ENCODE results near the gene CDC25C. TPM values are rescaled to one million over a fixed set of nuclear protein-coding genes. Genes with fewer than 3 reads are reported as not detected.

Gene CDC25C
- total and polyA plus RNA-seq, 2 donors from 2014 or later, result 0.25 TPM; not detected in 1

- Histone ChIP-seq H3K27ac (ENCODE audit: low read depth in 2 of 2, low read length in 2 of 2) (no peak overlapping the region), H3K36me3 (ENCODE audit: control insufficient read depth in 2 of 3, insufficient read depth in 3 of 3, low read length in 3 of 3) (no peaks in the 10 kb centered on the region), H3K9ac (ENCODE audit: low read length in 3 of 3) (no peak overlapping the region), H3K4me1 (ENCODE audit: control insufficient read depth in 2 of 3, insufficient read depth in 2 of 3, low read depth in 1 of 3, low read length in 3 of 3) (peaks cover 0 to 4% (median 0%) of the 10 kb centered on the region in 3 donors), H3K4me3 (ENCODE audit: low read length in 3 of 3) (no peak overlapping the region), H3K9me3 (ENCODE audit: control insufficient read depth in 2 of 3, insufficient read depth in 1 of 3, low read length in 3 of 3) (no peaks in the 10 kb centered on the region), H3K27me3 (ENCODE audit: control insufficient read depth, insufficient read depth, low read length) (no peaks in the 10 kb centered on the region)
- FAIRE-seq, result no peak
- intact Hi-C loops (cut with DNase I), result no loop called here
- no peak for DNase-seq
- TF ChIP-seq, protein P1, sequence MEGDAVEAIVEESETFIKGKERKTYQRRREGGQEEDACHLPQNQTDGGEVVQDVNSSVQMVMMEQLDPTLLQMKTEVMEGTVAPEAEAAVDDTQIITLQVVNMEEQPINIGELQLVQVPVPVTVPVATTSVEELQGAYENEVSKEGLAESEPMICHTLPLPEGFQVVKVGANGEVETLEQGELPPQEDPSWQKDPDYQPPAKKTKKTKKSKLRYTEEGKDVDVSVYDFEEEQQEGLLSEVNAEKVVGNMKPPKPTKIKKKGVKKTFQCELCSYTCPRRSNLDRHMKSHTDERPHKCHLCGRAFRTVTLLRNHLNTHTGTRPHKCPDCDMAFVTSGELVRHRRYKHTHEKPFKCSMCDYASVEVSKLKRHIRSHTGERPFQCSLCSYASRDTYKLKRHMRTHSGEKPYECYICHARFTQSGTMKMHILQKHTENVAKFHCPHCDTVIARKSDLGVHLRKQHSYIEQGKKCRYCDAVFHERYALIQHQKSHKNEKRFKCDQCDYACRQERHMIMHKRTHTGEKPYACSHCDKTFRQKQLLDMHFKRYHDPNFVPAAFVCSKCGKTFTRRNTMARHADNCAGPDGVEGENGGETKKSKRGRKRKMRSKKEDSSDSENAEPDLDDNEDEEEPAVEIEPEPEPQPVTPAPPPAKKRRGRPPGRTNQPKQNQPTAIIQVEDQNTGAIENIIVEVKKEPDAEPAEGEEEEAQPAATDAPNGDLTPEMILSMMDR (IDR thresholded peaks at IDR 0.05; ENCODE audit: borderline replicate concordance, extremely low read depth, insufficient read depth), result no peak
Observed at GRCh38 chr5:138276402-138277054, 55.1 kb downstream of the CDC25C start.

DNA sequence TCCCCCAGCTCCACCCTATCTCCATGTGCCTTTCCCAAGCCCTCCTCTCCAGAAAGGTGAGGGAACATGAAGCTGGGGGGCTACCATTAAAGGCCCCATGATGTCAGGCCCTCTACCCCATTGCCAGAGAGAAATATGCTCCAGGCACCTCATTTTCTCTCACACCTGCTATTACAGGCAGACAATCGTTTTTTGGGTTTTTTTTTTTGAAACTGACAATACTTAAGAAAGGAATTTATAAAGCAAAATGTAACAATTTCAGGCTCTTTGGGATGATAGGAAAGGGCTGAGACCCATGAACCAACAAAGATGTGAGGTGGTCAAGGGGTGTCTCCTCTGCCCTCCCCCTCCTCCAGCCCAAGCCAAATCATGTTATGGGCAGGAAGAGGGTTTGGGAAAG lies 55.7 kb downstream of the CDC25C start:
- intact Hi-C loops (cut with DNase I), result no loop called here
- H3K27me3 ChIP-seq (ENCODE audit: control insufficient read depth, insufficient read depth, low read length), result no peaks in the 10 kb centered on the region
- no peak overlapping the region for H3K9ac ChIP-seq (ENCODE audit: low read length in 3 of 3)
- TF ChIP-seq, protein P1 (IDR thresholded peaks at IDR 0.05; ENCODE audit: borderline replicate concordance, extremely low read depth, insufficient read depth), result no peak
- H3K36me3 ChIP-seq (ENCODE audit: control insufficient read depth in 2 of 3, insufficient read depth in 3 of 3, low read length in 3 of 3), result no peaks in the 10 kb centered on the region
- no peak overlapping the region for H3K4me3 ChIP-seq (ENCODE audit: low read length in 3 of 3)
- no peaks in the 10 kb centered on the region for H3K9me3 ChIP-seq (ENCODE audit: control insufficient read depth in 2 of 3, insufficient read depth in 1 of 3, low read length in 3 of 3)
- FAIRE-seq, result no peak
- H3K27ac ChIP-seq (ENCODE audit: low read depth in 2 of 2, low read length in 2 of 2), result no peak overlapping the region
- no peak for DNase-seq
- H3K4me1 ChIP-seq (ENCODE audit: control insufficient read depth in 2 of 3, insufficient read depth in 2 of 3, low read depth in 1 of 3, low read length in 3 of 3), result peaks cover 0 to 4% (median 0%) of the 10 kb centered on the region in 3 donors

DNA sequence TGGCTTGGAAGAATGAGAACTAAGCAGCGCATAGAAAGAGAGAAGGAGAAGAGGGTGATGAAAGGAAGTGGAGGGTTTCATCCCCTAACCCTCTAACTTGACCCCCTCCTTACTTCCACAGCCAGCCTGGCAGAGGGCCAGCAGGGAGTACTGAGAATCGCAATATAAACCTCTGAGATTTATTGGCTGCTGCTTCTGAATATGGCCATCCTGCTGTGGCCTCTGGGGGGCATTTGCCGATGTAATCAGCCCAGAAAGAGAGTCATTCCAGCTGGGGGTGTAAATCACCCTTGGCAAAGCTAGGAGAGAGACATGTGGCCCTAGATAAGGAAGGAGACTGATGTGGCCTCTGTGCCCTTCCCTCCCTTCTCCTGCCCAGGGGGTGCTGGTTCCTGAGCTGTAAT lies 56.2 kb downstream of the CDC25C start:
- intact Hi-C loops (cut with DNase I), result no loop called here
- Histone ChIP-seq H3K9ac (ENCODE audit: low read length in 3 of 3) (no peak overlapping the region), H3K4me3 (ENCODE audit: low read length in 3 of 3) (no peak overlapping the region), H3K27ac (ENCODE audit: low read depth in 2 of 2, low read length in 2 of 2) (no peak overlapping the region), H3K4me1 (ENCODE audit: control insufficient read depth in 2 of 3, insufficient read depth in 2 of 3, low read depth in 1 of 3, low read length in 3 of 3) (peaks cover 0 to 4% (median 0%) of the 10 kb centered on the region in 3 donors), H3K27me3 (ENCODE audit: control insufficient read depth, insufficient read depth, low read length) (no peaks in the 10 kb centered on the region), H3K36me3 (ENCODE audit: control insufficient read depth in 2 of 3, insufficient read depth in 3 of 3, low read length in 3 of 3) (no peaks in the 10 kb centered on the region), H3K9me3 (ENCODE audit: control insufficient read depth in 2 of 3, insufficient read depth in 1 of 3, low read length in 3 of 3) (no peaks in the 10 kb centered on the region)
- FAIRE-seq (no peak), DNase-seq (peak in 4 of 5 donors; percentile 51 to 71 (median 66))
- TF ChIP-seq, protein P1 (IDR thresholded peaks at IDR 0.05; ENCODE audit: borderline replicate concordance, extremely low read depth, insufficient read depth), result no peak
